HG02884 (cell line): ENCODE measurements around the gene NDUFA11.

Experiments
- ATAC-seq: cut with Tn5 transposase; IDR thresholded peaks from one replicate; pipeline ENCODE4 v1.9.1; 2021; ENCODE audit warnings: mild to moderate bottlenecking, moderate library complexity; ENCODE audit not compliant: unreplicated experiment

Gene NDUFA11

GRCh38 chr19:5910638-5910907, 7.0 kb upstream of the NDUFA11 start:
- no peak for ATAC-seq

GRCh38 chr19:5908773-5909442, 5.3 kb upstream of the NDUFA11 start:
- no peak for ATAC-seq

GRCh38 chr19:5907241-5907640, 3.7 kb upstream of the NDUFA11 start:
- ATAC-seq = no peak

GRCh38 chr19:5905114-5905778, 1.7 kb upstream of the NDUFA11 start:
- no peak for ATAC-seq

- ATAC-seq = peak; percentile 82
Observed at GRCh38 chr19:5904352-5905113, 943 bp upstream of the NDUFA11 start, which contains the start of gene VMAC. VMAC (plus strand) TSS chr19:5904872; CDS start chr19:5904891, 19 bp downstream.

GRCh38 chr19:5903056-5903623, 450 bp downstream of the NDUFA11 start:
- ATAC-seq = no peak

- ATAC-seq = no peak
Observed at GRCh38 chr19:5900976-5901375, 2.6 kb downstream of the NDUFA11 start.

GRCh38 chr19:5899728-5900526, 3.7 kb downstream of the NDUFA11 start:
- ATAC-seq = no peak

- no peak for ATAC-seq
Observed at GRCh38 chr19:5897189-5897969, 6.2 kb downstream of the NDUFA11 start.

GRCh38 chr19:5896365-5897076, 7.1 kb downstream of the NDUFA11 start:
- no peak for ATAC-seq

- ATAC-seq = no peak
Observed at GRCh38 chr19:5895890-5896289, 7.7 kb downstream of the NDUFA11 start.

GRCh38 chr19:5895409-5895808, 8.2 kb downstream of the NDUFA11 start:
- no peak for ATAC-seq

GRCh38 chr19:5894704-5895349, 8.8 kb downstream of the NDUFA11 start:
- ATAC-seq = no peak

GRCh38 chr19:5893907-5894703, 9.5 kb downstream of the NDUFA11 start:
- no peak for ATAC-seq

- ATAC-seq = no peak
Observed at GRCh38 chr19:5893296-5893903, 10.2 kb downstream of the NDUFA11 start.

- no peak for ATAC-seq
Observed at GRCh38 chr19:5892772-5893275, 10.8 kb downstream of the NDUFA11 start.

GRCh38 chr19:5891938-5892771, 11.4 kb downstream of the NDUFA11 start:
- ATAC-seq = no peak
